GM19239 (cell line): ENCODE results near the gene DNASE1L3.
"Not testable (repeated sequence)": the region's sequence is repeated elsewhere in the genome, so short reads cannot be mapped to it uniquely, and the experiment has no call there.

Experiments
- DNase-seq: peaks from one replicate; pipeline ENCODE4 v3.0.0; 2011; ENCODE audit warnings: low spot score; ENCODE audit not compliant: insufficient read length
- FAIRE-seq: peaks from 2 replicates; lab custom pipeline; 2011; peaks lifted over from hg19 to GRCh38; lab: Jason Lieb, UNC

Gene DNASE1L3

DNA sequence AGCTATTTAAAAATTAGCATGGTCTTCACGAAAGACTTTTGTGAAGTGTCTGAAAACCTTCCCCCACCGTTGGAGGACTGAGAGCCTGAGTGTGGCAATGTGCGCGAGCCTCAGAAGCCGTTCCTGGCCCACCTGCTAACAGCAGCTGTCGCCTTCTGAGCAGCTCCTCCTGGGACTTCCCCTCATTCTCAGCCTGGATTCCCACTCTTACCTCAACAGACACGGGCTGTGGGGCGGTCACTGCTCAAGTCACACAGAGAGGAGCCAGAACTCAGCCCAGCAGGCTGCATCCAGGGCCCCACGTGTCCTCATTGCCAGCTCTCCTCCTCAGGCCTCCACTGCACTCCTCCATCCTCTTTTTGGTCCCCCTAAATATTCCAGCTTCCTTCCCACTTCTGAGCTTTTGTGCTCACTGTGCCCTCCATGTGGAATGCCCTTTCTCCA, 7.8 kb downstream of the DNASE1L3 start:
- DNase-seq (no peak), FAIRE-seq (peak; percentile 79)

DNA sequence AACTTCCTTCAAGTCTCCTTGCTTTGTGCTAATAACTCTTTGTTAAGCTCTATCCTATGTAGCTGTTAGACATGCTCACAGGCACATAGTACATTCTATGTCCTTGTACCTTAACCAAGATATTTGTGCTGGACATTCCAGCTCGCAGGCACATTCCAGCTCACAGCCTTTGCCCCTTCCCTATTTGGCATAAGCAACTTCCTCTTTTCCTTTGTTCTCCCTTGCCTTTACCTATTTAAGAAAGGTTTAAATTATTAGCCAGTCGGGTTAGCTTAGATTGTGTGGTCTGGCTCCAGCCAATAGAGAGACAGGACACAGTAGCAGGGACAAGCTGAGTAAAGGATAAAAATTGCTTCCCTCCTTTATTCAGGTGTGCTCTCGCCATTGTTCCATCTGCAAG, 9.3 kb downstream of the DNASE1L3 start:
- DNase-seq = not testable (repeated sequence)
- peak; percentile 11 for FAIRE-seq

- FAIRE-seq (peak; percentile 65), DNase-seq (no peak)
Measured at GRCh38 chr3:58200846-58201355, 9.9 kb downstream of the DNASE1L3 start.

DNA sequence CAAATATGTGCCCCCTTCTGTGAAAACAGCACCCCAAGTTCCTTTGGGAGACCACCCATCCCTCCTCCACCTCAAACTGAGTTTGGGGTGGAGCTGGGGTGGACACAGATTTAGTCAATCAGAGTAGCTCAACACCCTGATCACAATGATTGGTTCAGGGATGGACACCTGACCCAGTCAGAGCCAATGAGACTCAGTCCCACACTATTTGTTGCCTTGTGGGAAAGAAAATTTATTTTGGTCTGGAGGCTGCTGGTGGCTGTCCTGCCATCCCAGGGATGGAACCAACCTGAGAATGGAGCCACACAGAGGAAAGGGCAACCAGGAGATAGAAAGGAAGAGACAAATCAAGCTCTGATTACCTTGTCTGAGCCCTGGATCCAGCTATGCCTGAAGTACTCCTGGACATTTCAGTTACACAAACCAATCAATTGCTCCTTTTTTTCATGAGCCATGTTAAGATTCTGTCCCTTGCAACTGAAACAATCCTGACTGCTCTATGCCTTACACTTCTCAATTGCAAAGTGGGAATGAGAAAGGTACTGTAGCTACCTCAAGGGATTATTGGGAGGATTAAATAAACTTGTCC, 10.6 kb downstream of the DNASE1L3 start:
- DNase-seq (no peak), FAIRE-seq (no peak)

DNA sequence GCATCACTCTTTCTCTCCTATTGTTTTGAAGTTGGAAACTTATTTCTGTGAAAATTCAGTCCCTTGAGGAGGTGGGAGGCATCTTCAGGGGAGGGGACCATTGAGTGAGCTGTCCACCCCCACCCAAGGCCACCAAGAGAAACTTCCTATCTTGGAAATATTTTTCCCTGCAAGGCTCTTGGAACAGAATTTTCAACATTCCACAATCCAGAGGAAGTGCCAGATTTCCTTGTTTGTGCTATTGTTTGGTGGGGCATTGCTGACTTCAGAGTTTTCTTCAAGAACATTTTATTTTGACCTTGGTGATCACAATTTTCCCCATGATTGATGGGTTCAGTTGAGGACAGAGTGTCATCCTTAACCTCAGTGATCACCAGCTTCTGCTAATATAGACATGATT, 12.0 kb downstream of the DNASE1L3 start:
- FAIRE-seq = no peak
- DNase-seq = no peak

DNA sequence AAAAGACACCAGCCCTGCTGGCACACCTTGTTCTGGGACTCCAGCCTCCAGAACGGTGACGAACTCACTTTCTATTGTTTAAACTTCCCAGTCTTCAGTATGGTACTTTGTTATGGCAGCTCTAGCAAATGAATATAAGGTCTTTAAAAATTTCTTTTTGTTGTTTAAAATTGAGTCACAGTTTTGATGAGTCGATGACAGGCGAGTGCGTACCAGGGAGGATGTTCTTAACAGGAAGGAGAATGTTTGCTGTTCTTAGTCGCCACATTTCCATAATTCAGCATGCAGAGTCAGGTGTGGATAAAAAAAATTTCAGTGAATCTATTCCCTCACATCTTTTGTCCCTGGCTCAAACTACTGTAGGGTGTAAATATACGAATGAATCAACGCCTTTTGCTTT, 12.4 kb downstream of the DNASE1L3 start:
- FAIRE-seq (peak; percentile 4), DNase-seq (no peak)

- DNase-seq (no peak), FAIRE-seq (no peak)
Measured at GRCh38 chr3:58197588-58197987, 13.2 kb downstream of the DNASE1L3 start.

- no peak for DNase-seq
- no peak for FAIRE-seq
Measured at GRCh38 chr3:58193682-58194407, 16.9 kb downstream of the DNASE1L3 start.

DNA sequence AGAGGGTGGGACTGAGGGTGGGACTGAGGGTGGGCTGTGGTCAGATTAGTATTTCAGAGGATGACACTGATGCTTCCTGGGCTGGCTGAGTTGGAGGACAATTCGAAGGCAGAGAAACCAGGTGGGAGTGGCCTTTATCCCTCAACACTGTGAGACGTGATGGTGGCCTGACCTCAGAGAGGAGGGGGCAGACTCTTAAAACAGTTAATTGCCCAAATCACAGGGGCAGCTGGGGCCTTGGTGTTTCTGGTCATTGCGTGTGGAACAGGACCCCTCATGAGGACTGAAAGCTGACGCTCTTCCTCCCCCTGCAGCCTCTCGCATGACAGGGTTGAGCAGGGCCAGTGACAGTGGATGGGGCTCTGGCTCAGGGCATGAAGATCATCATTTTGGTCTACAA, 18.7 kb downstream of the DNASE1L3 start:
- FAIRE-seq (no peak), DNase-seq (no peak)

- no peak for DNase-seq
- FAIRE-seq = no peak
Measured at GRCh38 chr3:58191361-58191991, 19.3 kb downstream of the DNASE1L3 start.

DNA sequence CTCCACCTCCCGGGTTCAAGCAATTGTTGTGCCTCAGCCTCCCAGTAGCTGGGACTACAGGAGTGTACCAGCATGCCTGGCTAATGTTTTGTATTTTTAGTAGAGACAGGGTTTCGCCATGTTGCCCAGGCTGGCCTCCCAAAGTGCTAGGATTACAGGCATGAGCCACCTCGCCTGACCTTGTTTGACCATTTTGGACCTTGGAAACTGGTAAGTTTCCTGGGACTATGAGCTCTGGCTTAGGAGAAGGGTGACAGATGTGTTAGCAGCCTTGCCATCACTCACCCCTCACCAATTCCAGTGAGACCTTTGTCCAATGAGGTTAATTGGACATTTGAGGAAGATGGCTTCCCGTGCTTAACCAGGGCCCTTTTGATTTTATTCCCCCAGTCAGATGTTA, 19.9 kb downstream of the DNASE1L3 start:
- no peak for FAIRE-seq
- no peak for DNase-seq

GRCh38 chr3:58190291-58190690, 20.5 kb downstream of the DNASE1L3 start:
- FAIRE-seq (no peak), DNase-seq (no peak)

DNA sequence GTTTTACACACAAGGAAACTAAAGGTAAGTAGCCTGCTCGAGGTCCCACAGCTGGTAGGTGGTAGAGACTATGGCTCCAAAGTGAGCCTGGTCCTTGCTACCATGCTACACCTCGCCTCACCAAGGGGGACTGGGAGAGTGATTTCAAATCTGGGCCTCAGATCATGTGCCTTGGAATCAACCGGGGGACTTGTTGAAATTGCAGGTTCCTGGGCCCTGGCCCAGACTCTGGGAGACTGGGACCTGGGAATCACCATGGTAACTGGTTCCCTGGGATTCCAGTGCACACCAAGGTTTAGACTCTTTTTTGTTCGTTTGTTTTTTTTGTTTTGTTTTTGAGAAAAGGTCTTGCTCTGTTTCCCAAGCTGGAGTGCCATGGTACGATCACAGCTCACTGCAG, 21.1 kb downstream of the DNASE1L3 start:
- FAIRE-seq = no peak
- DNase-seq = no peak

DNA sequence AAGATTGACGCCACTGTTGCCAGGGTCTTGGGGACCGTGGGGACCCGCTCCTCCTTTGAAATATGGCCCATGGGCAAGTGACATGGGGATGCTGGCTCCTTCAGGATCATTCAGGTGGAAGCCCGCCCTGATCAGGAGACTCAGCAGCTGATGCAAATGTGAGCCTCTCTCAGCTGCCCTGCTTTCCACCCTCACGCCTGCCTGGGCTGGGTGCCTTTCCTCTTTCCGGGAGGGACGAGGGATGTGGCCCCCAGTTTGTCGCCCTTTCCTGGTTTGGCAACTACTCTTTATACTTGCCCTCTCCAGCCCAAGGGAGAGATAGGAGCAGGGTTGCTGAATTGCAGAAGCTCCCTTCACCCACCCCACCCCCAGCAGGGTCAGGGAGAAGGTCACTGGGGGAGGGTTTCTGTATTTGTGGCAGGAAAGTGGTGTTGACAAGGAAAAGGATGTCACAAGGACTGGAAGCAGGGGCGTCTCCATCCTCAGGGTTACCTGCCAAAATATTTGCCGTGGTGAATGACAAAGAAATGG, 21.8 kb downstream of the DNASE1L3 start:
- no peak for FAIRE-seq
- no peak for DNase-seq

DNA sequence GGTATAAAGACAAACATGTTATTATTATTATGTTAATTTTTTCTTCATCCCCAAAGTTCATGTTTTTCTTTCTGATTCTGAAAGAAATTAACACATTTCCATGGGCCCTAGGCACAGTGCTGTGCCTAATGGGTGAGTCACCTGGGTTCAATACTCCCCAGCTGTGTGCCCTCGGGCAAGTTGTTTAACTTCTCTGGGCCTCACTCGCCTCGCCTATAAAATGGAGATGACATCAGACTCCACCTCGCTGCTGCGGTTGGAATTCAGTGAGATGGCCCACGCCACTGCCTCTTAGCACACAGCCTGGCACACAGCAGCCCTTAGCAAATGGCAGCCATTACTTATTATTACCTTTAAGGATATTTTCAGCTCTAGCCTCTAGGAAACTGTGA, 22.6 kb downstream of the DNASE1L3 start:
- no peak for FAIRE-seq
- no peak for DNase-seq

DNA sequence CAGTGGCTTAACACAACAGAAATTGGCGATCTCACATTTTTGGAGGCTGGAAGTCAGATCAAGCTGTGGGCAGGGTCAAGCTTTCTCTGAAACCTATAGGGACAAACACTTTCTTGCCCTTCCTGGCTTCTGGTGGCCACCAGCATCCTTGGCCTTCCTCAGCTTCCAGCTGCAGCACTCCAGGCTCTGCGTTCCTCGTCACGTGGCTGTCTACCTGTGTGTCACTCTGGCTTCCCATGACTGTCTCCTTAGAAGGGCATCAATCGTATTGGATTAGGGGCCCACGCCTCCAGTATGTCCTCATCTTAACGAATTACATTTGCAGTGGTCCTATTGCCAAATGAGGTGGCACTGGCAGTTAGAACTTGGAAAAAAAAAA, 25.8 kb downstream of the DNASE1L3 start:
- no peak for DNase-seq
- no peak for FAIRE-seq

DNA sequence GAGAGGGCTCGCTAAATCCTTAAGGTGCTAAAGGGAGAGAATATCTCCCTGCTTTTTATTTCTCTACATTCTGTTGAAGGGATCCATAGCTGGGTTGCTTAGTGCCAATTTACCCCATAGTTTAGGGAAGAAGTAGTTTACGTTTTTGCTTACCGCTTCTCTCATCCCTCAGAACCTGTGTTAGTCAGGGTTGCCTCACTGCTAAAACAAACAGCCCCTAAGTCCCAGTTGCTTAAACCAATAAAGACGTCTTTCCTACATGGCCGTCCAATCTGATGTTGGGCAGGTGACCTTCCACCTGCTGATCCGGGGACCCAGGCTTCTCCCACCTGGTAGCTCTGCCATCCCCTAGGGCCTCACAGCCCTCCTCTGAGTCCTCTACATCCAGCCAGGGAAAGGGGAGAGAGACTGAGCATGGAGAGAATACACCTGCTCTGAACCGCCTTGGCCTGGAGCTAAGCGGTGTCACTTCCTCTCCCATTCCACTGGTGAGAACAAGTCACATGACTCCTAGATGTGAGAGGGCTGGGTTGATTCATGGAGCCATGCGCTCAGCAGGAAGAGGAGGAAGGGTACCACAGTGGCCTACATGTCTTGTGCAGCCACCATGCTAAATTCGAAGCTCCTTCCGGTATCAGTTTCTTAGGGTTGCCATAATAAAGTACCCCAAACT, 26.3 kb downstream of the DNASE1L3 start:
- FAIRE-seq (no peak), DNase-seq (no peak)

GRCh38 chr3:58183891-58184290, 26.9 kb downstream of the DNASE1L3 start:
- no peak for DNase-seq
- FAIRE-seq = no peak

DNA sequence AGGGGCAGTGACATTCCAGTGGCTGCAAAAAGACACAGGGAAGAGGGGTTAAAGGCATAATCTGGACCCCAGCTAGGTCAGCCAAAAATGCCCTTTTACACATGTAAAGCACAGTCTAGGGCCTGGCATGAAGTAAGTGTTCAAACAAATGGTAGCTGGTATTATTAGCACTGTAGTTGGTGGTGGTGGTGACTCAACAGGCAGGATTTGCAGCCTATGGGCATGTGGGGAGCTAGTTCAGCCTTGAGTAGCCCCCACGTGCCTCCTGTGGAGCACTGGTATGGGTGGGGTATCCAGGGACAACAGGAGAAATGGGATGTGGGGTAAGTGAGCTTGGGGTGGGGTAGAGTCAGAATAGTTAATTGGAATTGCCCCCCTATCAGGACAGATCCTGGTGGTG, 27.6 kb downstream of the DNASE1L3 start:
- DNase-seq (no peak), FAIRE-seq (no peak)

- no peak for FAIRE-seq
Measured at GRCh38 chr3:58180940-58181587, 29.7 kb downstream of the DNASE1L3 start.

More at GRCh38 chr3:58180940-58181587, 29.7 kb downstream of the DNASE1L3 start:
- DNase-seq = no peak
